Stimulated activated CD4-positive, alpha-beta T cell treated with anti-CD3 and anti-CD28 coated beads, Interleukin-1b, Interleukin-23, amount 100 ng/mL, for 4 hours (primary cell): Measurements from ENCODE around the gene DUS1L.

Experiments
- DNase-seq, 2 donors: peaks; one replicate each; pipeline ENCODE4 v3.0.0-alpha.2; 2020; ENCODE audit warnings: low read depth in 2 of 2

The DUS1L gene

GRCh38 chr17:82087961-82088837, 22.6 kb upstream of the DUS1L start:
- no peak for DNase-seq

- DNase-seq: no peak
Measured at GRCh38 chr17:82086941-82087906, 21.6 kb upstream of the DUS1L start.

- no peak for DNase-seq
Measured at GRCh38 chr17:82085931-82086764, 20.5 kb upstream of the DUS1L start.

DNA sequence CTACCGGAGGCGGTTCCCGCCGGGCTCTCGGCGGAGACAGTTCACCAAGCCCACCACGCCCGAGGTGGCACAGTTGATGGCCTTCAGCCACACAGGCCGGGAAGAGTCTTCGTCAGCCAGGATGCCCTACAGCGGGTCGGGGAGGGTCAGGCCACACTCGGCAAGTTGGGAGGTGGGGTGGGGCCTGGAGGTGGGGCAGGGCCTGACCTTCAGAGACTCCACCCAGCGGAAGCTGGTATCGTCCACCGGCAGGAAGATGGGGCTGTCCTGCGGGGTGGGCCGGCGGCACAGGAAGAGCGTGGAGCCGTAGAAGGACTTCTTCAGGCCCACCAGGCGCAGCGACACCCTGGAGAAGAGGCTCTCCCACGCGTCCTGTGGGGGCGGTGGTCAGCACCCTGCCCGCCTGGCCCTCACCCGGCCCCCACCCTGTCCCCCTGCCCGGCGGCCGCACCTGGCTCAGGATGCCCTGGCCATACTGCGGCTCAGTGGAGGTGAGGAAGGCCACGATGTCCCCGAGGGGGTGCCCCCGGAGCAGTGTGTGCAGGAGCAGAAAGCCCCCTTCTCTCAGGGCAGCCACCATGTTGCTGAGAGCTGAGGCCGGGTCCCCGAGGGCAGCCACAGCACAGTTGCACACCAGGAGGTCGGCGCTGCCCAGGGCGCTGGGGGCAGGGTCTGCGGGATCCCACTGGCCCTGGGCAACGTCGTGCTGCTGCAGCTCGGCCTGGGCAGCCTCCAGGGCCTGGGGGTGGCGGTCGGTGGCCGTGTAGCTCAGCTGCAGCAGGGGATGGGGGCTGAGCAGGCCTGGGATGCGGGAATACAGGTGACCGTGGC, 19.6 kb upstream of the DUS1L start:
- DNase-seq: no peak

DNA sequence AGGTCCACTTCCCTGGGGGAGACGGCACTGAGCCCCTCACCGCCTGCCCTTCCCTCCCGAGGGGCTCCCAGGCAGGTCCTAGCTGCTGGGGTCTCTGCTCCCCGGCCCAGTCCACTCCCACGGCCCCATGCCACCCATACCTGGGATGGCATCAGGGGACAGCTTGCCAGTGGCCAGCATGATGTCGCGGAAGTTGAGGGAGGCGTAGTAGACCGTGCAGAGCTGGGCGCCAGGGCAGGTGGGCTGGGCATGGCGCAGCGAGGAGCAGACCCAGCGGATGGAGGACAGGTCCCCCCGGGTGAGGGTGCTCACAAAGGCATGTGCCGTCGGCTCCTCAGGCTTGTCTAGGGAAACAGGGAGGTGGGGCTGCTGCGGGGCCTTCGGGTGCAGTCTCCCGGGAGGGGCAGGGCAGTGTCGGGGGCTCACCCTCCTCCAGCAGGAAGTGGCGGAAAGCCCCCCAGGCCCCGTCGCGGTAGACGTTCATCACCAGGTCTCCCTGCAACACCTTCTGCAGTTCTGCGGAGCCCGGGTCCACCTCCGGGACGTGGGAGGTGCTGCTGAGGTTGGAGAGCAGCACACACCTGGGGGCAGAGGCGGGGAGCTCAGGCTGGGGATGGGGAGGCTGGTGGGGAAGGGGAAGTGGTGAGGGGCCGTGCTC, 18.9 kb upstream of the DUS1L start:
- DNase-seq: no peak

GRCh38 chr17:82083533-82084359, 18.1 kb upstream of the DUS1L start:
- no peak for DNase-seq

GRCh38 chr17:82083009-82083408, 17.4 kb upstream of the DUS1L start:
- no peak for DNase-seq

DNA sequence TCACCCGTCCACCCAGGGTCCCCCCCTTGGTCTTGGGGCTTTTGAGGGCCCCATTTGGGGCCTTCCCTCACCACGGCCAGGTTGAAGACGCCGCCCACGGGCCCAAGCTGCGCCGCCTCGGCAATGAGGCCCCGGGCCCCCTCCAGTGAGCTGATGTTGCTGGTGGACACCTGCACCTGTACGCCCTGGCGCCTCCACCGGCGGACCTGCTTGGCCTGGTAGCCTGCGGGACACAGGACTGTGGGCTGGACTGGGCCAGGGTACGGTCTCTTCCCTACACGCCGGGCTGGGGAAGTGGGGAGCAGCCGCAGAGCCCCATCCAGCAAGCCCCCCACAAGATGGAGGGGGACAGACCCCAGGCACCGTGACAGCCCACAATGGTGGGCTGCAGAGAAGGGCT, 16.9 kb upstream of the DUS1L start:
- DNase-seq: no peak

DNA sequence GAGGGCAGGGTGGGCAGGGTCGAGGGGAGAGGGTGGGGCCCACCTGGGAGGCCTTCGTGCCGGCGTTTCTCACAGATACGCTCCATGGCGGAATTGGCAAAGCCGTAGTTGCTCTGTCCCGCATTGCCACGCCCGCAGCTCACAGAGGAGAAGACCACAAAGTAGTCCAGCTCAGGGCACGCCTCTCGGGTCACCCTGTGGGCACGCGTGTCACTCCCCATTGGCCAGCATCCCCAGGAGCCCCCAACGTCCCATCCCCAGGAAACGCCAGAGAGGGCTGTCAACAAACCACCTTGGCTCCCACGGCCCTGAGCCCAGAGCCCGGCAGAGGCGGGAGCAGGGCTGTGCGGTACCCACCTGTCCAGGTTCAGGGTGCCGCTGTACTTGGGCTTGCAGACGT, 16.4 kb upstream of the DUS1L start:
- no peak for DNase-seq

DNA sequence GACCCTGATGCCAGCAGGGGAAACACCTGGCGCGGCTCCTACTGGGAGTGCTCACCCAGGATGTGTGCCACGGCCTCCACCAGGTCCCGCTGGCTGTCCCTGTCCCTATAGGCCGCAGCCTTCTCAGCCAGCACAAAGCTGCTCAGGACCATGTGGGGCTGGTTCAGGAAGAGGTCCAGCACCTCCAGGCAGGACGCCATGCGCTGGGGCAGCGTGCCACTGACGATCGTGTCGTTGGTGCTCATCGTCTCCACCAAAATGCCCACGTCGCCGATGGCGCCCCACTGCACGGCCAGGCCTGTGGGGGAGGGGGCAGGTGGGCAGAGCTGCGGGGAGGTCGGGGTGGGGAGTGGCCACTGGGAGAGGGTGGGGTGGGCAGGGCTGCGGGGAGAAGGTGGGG, 15.9 kb upstream of the DUS1L start:
- no peak for DNase-seq

DNA sequence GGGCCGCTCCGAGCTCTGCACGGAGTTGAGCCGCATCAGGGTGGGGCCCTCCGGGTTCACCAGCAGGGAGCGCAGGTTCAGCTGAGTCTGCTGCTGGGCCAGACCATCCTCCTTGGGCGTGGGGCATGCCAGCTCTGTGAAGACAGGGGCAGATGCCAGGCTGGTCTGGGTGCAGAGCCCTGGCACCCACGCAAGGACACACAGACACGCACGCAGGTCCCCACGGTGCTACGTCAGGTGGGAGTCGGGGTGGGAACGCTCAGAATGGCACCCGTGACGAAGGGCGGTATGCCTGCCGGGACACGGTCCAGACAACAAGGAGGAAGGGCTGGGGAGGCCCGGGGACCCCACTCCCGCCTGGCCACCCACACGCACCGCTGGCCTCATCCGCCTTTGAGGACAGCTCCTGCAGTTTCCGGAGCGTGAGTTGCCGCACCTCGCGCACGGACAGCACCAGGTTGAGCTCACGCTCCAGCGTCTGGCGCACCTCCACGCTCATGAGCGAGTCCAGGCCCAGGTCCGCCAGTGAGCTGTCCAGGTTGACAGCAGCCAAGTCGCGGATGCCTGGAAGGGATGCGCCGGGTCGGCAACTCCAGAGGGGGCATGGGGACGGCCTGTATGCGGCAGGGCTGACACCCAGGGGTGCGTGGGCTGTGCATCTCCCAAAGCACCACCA, 15.3 kb upstream of the DUS1L start:
- DNase-seq: no peak

- no peak for DNase-seq
Measured at GRCh38 chr17:82080048-82080788, 14.6 kb upstream of the DUS1L start.

DNA sequence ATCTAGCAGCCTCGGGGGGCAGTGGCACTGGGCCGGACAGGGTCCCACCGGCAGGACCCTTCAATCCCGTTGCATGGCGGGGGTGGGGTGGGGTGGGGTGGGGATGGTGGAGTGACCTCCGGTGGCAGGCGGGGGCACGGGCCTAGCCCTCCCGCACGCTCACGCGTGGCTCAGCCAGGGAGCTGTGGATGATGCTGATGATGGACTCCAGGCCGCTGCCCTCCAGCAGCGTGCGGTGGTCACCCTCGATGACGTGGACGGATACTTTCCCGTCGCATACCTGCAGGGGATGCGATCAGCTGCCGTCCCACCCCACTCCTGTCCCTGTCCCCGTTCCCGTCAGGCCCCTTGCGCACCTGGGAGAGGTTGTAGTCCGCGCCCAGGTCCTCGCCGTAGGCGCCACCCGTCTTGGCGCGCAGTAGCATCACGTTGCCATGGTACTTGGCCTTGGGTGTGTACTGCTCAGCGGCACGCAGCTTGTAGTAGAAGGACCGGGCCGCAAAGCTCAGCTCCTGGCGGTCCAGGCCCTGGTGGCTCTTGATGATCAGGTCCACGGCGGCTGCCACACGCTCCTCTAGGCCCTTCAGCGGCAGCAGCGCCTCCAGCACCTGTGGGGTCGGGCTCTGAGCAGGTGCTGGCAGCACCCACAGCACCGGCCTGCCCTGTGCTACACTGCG, 13.5 kb upstream of the DUS1L start:
- DNase-seq: no peak

- DNase-seq: no peak
Measured at GRCh38 chr17:82078433-82078832, 12.8 kb upstream of the DUS1L start.

GRCh38 chr17:82077617-82078358, 12.2 kb upstream of the DUS1L start:
- no peak for DNase-seq

- no peak for DNase-seq
Measured at GRCh38 chr17:82076785-82077591, 11.4 kb upstream of the DUS1L start.
